Measurements from ENCODE around the gene CCRL2. TPM values are rescaled to one million over a fixed set of nuclear protein-coding genes. Genes with fewer than 3 reads are reported as not detected.

The CCRL2 gene
- polyA plus RNA-seq = not detected in 2 replicates
- not detected in 2 replicates for polyA minus RNA-seq

GRCh38 chr3:46406788-46407611 is at the start of gene CCRL2, which contains the start of gene CCR5AS:
Gene CCRL2, plus strand, starts transcription at chr3:46407259. Its CDS starts 821 bp downstream, at chr3:46408080.
Gene CCR5AS, minus strand, starts transcription at chr3:46407066.
- Histone ChIP-seq H3K27me3 (ENCODE audit: insufficient read depth, low read depth, low read length) (no peaks in the 10 kb centered on the region), H3K9me3 (ENCODE audit: low read length) (no peaks in the 10 kb centered on the region), H4K20me1 (ENCODE audit: insufficient read depth) (no peaks in the 10 kb centered on the region), H3K9me2 (ENCODE audit: insufficient read depth, low read length) (no peaks in the 10 kb centered on the region), H3K4me2 (ENCODE audit: low read length) (no peak within 1 kb of the TSS), H3K36me3 (ENCODE audit: insufficient read depth, low read length) (no peaks in the 10 kb centered on the region), H3K9ac (ENCODE audit: low read length) (no peak within 1 kb of the TSS), H3K79me2 (replicated peaks; ENCODE audit: insufficient read depth, low read length) (no peaks in the 10 kb centered on the region), H3F3A (ENCODE audit: insufficient read depth, low read length, poor library complexity, severe bottlenecking) (no peaks in the 10 kb centered on the region), H3K27ac (ENCODE audit: low read length) (no peak within 1 kb of the TSS), H3K4me3 (ENCODE audit: low read length) (no peak within 1 kb of the TSS), H2AFZ (ENCODE audit: low read depth, low read length) (no peak within 1 kb of the TSS)
- TF ChIP-seq POLR2AphosphoS5 (IDR thresholded peaks at IDR 0.05) (no peak), EZH2 (IDR thresholded peaks at IDR 0.05; ENCODE audit: borderline replicate concordance, insufficient read depth, low read length, poor library complexity, severe bottlenecking) (no peak), RAD21 (conservative IDR thresholded peaks at IDR 0.05) (no peak), MXI1 (conservative IDR thresholded peaks at IDR 0.05; ENCODE audit: poor library complexity, severe bottlenecking) (no peak), CTCF (IDR thresholded peaks at IDR 0.05; ENCODE audit: poor library complexity, severe bottlenecking) (no peak)

- Histone ChIP-seq H3K79me2 (replicated peaks; ENCODE audit: insufficient read depth, low read length) (no peaks in the 10 kb centered on the region), H3K27ac (ENCODE audit: low read length) (no peak overlapping the region), H2AFZ (ENCODE audit: low read depth, low read length) (no peak overlapping the region), H3K27me3 (ENCODE audit: insufficient read depth, low read depth, low read length) (no peaks in the 10 kb centered on the region), H4K20me1 (ENCODE audit: insufficient read depth) (no peaks in the 10 kb centered on the region), H3F3A (ENCODE audit: insufficient read depth, low read length, poor library complexity, severe bottlenecking) (no peaks in the 10 kb centered on the region), H3K4me2 (ENCODE audit: low read length) (no peak overlapping the region), H3K9me3 (ENCODE audit: low read length) (no peaks in the 10 kb centered on the region), H3K9ac (ENCODE audit: low read length) (no peak overlapping the region), H3K4me3 (ENCODE audit: low read length) (no peak overlapping the region), H3K9me2 (ENCODE audit: insufficient read depth, low read length) (no peaks in the 10 kb centered on the region), H3K36me3 (ENCODE audit: insufficient read depth, low read length) (no peaks in the 10 kb centered on the region)
- TF ChIP-seq TAF1 (IDR thresholded peaks at IDR 0.05; ENCODE audit: low read depth) = no peak
- no peak for TF ChIP-seq CTCF (IDR thresholded peaks at IDR 0.05; ENCODE audit: poor library complexity, severe bottlenecking)
- TF ChIP-seq SMC3 (conservative IDR thresholded peaks at IDR 0.05; ENCODE audit: poor library complexity) = no peak
- no peak for TF ChIP-seq REST (IDR thresholded peaks at IDR 0.05; ENCODE audit: borderline replicate concordance)
- TF ChIP-seq MXI1 (conservative IDR thresholded peaks at IDR 0.05; ENCODE audit: poor library complexity, severe bottlenecking) = no peak
- TF ChIP-seq POLR2AphosphoS5 (IDR thresholded peaks at IDR 0.05) = no peak
- no peak for TF ChIP-seq RAD21 (conservative IDR thresholded peaks at IDR 0.05)
- TF ChIP-seq EP300 (conservative IDR thresholded peaks at IDR 0.05; ENCODE audit: poor library complexity, severe bottlenecking) = no peak
- no peak for TF ChIP-seq EZH2 (IDR thresholded peaks at IDR 0.05; ENCODE audit: borderline replicate concordance, insufficient read depth, low read length, poor library complexity, severe bottlenecking)
These were observed 48.6 kb upstream of the CCRL2 start for GRCh38 chr3:46358466-46358865.

Data from neural cell (in vitro differentiated cells).